Spleen (tissue), 11 donors: ENCODE data around the gene RPS19BP1. TPM values are rescaled to one million over a fixed set of nuclear protein-coding genes. Genes with fewer than 3 reads are reported as not detected.
A peak's percentile ranks its signal among the peaks of the same experiment; 100 is the strongest.

Source experiments
- DNase-seq: peaks from one replicate; pipeline ENCODE4 v3.0.0-alpha.2; 2020
- H3K27ac ChIP-seq, 8 donors: fragments of 200-600 bp; sonication (generic) in 7 of 8; 1 replicate in 4 of 8; 2 replicates in 4 of 8; pipeline versions ENCODE4 v1.5.0 to v1.8.0; 2016 to 2021; ENCODE audit warnings: inconsistent platforms in 4 of 8, mild to moderate bottlenecking in 4 of 8, moderate library complexity in 1 of 8
- H3K27me3 ChIP-seq, 7 donors: fragments of 200-600 bp; sonication (generic) in 6 of 7; replicated peaks in 1 of 7; 1 replicate in 4 of 7; 2 replicates in 3 of 7; pipeline versions ENCODE4 v1.5.0 to v1.8.0; 2016 to 2021; ENCODE audit warnings: inconsistent platforms in 3 of 7, mild to moderate bottlenecking in 1 of 7
- H3K36me3 ChIP-seq, 6 donors: fragments of 200-600 bp; sonication (generic) in 5 of 6; 1 replicate in 4 of 6; 2 replicates in 2 of 6; pipeline versions ENCODE4 v1.5.0 to v1.8.0; 2016 to 2021; ENCODE audit warnings: inconsistent platforms in 2 of 6
- H3K4me1 ChIP-seq, 6 donors: fragments of 200-600 bp; sonication (generic) in 5 of 6; 1 replicate in 3 of 6; 2 replicates in 3 of 6; pipeline versions ENCODE4 v1.5.0 to v1.8.0; 2016 to 2021; ENCODE audit warnings: inconsistent platforms in 3 of 6
- H3K4me3 ChIP-seq, 8 donors: fragments of 200-600 bp; sonication (generic) in 7 of 8; 1 replicate in 4 of 8; 2 replicates in 4 of 8; pipeline versions ENCODE4 v1.5.0 to v1.8.0; 2016 to 2021; ENCODE audit warnings: inconsistent platforms in 4 of 8, mild to moderate bottlenecking in 4 of 8, moderate library complexity in 2 of 8
- H3K9me3 ChIP-seq, 8 donors: fragments of 200-600 bp; sonication (generic) in 7 of 8; 1 replicate in 4 of 8; 2 replicates in 4 of 8; pipeline versions ENCODE4 v1.5.0 to v1.8.0; 2016 to 2021; ENCODE audit warnings: inconsistent platforms in 4 of 8
- CTCF ChIP-seq, 11 experiments: fragments of 200-600 bp in 7 of 11; fragments of 450-650 bp in 4 of 11; sonication (generic) in 4 of 11; IDR thresholded peaks in 8 of 11; conservative IDR thresholded peaks in 3 of 11; 1 replicate in 7 of 11; 2 replicates in 4 of 11; pipeline versions ENCODE4 v1.4.0 to v1.8.0; 2016 to 2021; ENCODE audit warnings: antibody characterized with exemption in 11 of 11, inconsistent platforms in 4 of 11, mild to moderate bottlenecking in 1 of 11
- POLR2A ChIP-seq, 3 donors: fragments of 450-650 bp; IDR thresholded peaks; one replicate each; pipeline ENCODE4 v1.5.1; 2017; ENCODE audit warnings: antibody characterized with exemption in 3 of 3, mild to moderate bottlenecking in 1 of 3
- POLR2AphosphoS5 ChIP-seq, 3 donors: sonication (generic); formaldehyde crosslinking; IDR thresholded peaks; one replicate each; pipeline ENCODE4 v1.5.1; 2017; ENCODE audit warnings: antibody characterized with exemption in 3 of 3
- WGBS, 5 donors: extraction: QIAGEN DNeasy Blood & Tissue Kit in 3 of 5; methylation state at CpG; one replicate each; pipeline versions ENCODE4 v1.1.5 to v1.1.7; 2013 to 2018; 5-methylcytosine and 5-hydroxymethylcytosine counted together
- intact Hi-C: fragments of 100-400 bp; cut with DNase I; formaldehyde crosslinking; loops from one replicate; pipeline ENCODE4 v1.15.0; 2023; ENCODE audit warnings: low total_unique reads
- polyA plus RNA-seq, 3 donors: library from polyadenylated mRNA; stranded (reverse); fragments of 200-250 nt; gene quantifications; one replicate each; pipeline ENCODE4 v1.2.1, GENCODE V29; 2013
- total RNA-seq, 7 donors: library from RNA; depleted of rRNA in 3 of 7; stranded (reverse); fragments of >200 nt in 3 of 7; fragmentation: NEBNext Ultra II Directional in 4 of 7; extraction: Animal tissue kit (Norgen Biotek cat#: 25700) in 4 of 7; gene quantifications; one replicate each; pipeline versions ENCODE4 v1.1.0 to v1.2.1, GENCODE V29; 2016 to 2021
- donor health status: healthy with polysubstance abuse.
- donor health status: DM: no; HTN: no; CAD: no; lungs with moderate emphysema.
- donor health status: DM: no; HTN: no; CAD: no.
- donor health status: Bipolar disorder and iron deficiency.
- donor health status: healthy.
- donor health status: DM: no; HTN: no; CAD: no.
- donor health status: DM: yes; HTN: yes; CAD: no.

Gene RPS19BP1
- total and polyA plus RNA-seq, 10 donors = 55.8 to 210 (median 96.6) TPM

- DNase-seq = no peak
- no peaks in the 10 kb centered on the region for H3K9me3 ChIP-seq
- WGBS, 5 donors = 81 to 88% (median 84%) methylated on average over 16 to 17 of the region's 17 CpGs
- H3K36me3 ChIP-seq = peaks cover 0 to 19% (median 4%) of the 10 kb centered on the region in 6 donors
- no peak for TF ChIP-seq POLR2AphosphoS5 (IDR thresholded peaks at IDR 0.05)
- TF ChIP-seq CTCF (IDR thresholded peaks at IDR 0.05 in 8 of 11, conservative IDR thresholded peaks at IDR 0.05 in 3 of 11) = no peak
- no peak for TF ChIP-seq POLR2A (IDR thresholded peaks at IDR 0.05)
- intact Hi-C loops = loop anchor here (5.0 to 10.0 kb wide), 2 partner anchors 38 to 85 kb away; no protein-coding TSS in a partner anchor
- no peaks in the 10 kb centered on the region for H3K27me3 ChIP-seq
- peak overlapping the region in 1 of 8 donors; percentile 45 for H3K4me3 ChIP-seq
- peaks cover 6 to 29% (median 11%) of the 10 kb centered on the region in 6 donors for H3K4me1 ChIP-seq
- peak overlapping the region in 3 of 8 donors; percentile 19 to 57 (median 41) for H3K27ac ChIP-seq
These were observed 43.2 kb downstream of the RPS19BP1 start for GRCh38 chr22:39489094-39490068.

GRCh38 chr22:39488563-39489083 is 43.9 kb downstream of the RPS19BP1 start:
- TF ChIP-seq CTCF (IDR thresholded peaks at IDR 0.05 in 8 of 11, conservative IDR thresholded peaks at IDR 0.05 in 3 of 11) (no peak), POLR2AphosphoS5 (IDR thresholded peaks at IDR 0.05) (no peak), POLR2A (IDR thresholded peaks at IDR 0.05) (no peak)
- Histone ChIP-seq H3K36me3 (peaks cover 0 to 19% (median 4%) of the 10 kb centered on the region in 6 donors), H3K9me3 (no peaks in the 10 kb centered on the region), H3K27me3 (no peaks in the 10 kb centered on the region), H3K4me1 (peaks cover 6 to 22% (median 11%) of the 10 kb centered on the region in 6 donors), H3K4me3 (no peak overlapping the region), H3K27ac (no peak overlapping the region)
- intact Hi-C loops = no loop called here
- no peak for DNase-seq
- 90 to 97% (median 96%) methylated on average over 11 to 39 of the region's 39 CpGs for WGBS, 5 donors

- 97 to 99% (median 97%) methylated on average over 45 to 70 of the region's 70 CpGs for whole genome bisulfite sequencing, 5 donors
- DNase-seq = no peak
- H3K27ac ChIP-seq = no peak overlapping the region
- peaks cover 6 to 17% (median 11%) of the 10 kb centered on the region in 6 donors for H3K4me1 ChIP-seq
- H3K27me3 ChIP-seq = no peaks in the 10 kb centered on the region
- H3K9me3 ChIP-seq = no peaks in the 10 kb centered on the region
- H3K36me3 ChIP-seq = peaks cover 0 to 19% (median 4%) of the 10 kb centered on the region in 6 donors
- intact Hi-C loops = no loop called here
- TF ChIP-seq CTCF (IDR thresholded peaks at IDR 0.05 in 8 of 11, conservative IDR thresholded peaks at IDR 0.05 in 3 of 11) = no peak
- TF ChIP-seq POLR2AphosphoS5 (IDR thresholded peaks at IDR 0.05) = no peak
- TF ChIP-seq POLR2A (IDR thresholded peaks at IDR 0.05) = no peak
- H3K4me3 ChIP-seq = no peak overlapping the region
These were observed 44.6 kb downstream of the RPS19BP1 start for GRCh38 chr22:39487826-39488520.
